HG03097 (cell line): Measurements from ENCODE around the gene CCDC157.
"Not testable (repeated sequence)": the region's sequence is repeated elsewhere in the genome, so short reads cannot be mapped to it uniquely, and the experiment has no call there.

Source experiments
- ATAC-seq: cut with Tn5 transposase; IDR thresholded peaks from one replicate; pipeline ENCODE4 v1.9.1; 2021; ENCODE audit not compliant: unreplicated experiment, low FRiP score

The CCDC157 gene

GRCh38 chr22:30325724-30326254 lies 31.0 kb upstream of the CCDC157 start:
- no peak for ATAC-seq

- ATAC-seq = peak; percentile 18
Observed at GRCh38 chr22:30326255-30326705, 30.5 kb upstream of the CCDC157 start.

- ATAC-seq = peak; percentile 70
Observed at GRCh38 chr22:30326706-30327362, 30.0 kb upstream of the CCDC157 start, which contains the start of gene TBC1D10A. Gene TBC1D10A, minus strand, starts transcription at chr22:30326941. Its CDS starts 60 bp downstream, at chr22:30326881.

- ATAC-seq = no peak
Observed at GRCh38 chr22:30327864-30328345, 28.9 kb upstream of the CCDC157 start.

- ATAC-seq = no peak
Observed at GRCh38 chr22:30328466-30329049, 28.2 kb upstream of the CCDC157 start.

GRCh38 chr22:30332551-30332950 lies 24.3 kb upstream of the CCDC157 start:
- no peak for ATAC-seq

GRCh38 chr22:30332994-30333706 lies 23.7 kb upstream of the CCDC157 start:
- ATAC-seq = no peak

GRCh38 chr22:30333707-30334087 lies 23.1 kb upstream of the CCDC157 start:
- no peak for ATAC-seq

GRCh38 chr22:30334646-30335045 lies 22.2 kb upstream of the CCDC157 start:
- no peak for ATAC-seq

- no peak for ATAC-seq
Observed at GRCh38 chr22:30335236-30335635, 21.6 kb upstream of the CCDC157 start.

- ATAC-seq = no peak
Observed at GRCh38 chr22:30336752-30337460, 19.9 kb upstream of the CCDC157 start.

GRCh38 chr22:30337461-30337778 lies 19.4 kb upstream of the CCDC157 start:
- ATAC-seq = no peak

GRCh38 chr22:30338341-30338740 lies 18.5 kb upstream of the CCDC157 start:
- not testable (repeated sequence) for ATAC-seq

GRCh38 chr22:30338802-30339201 lies 18.0 kb upstream of the CCDC157 start:
- ATAC-seq = no peak

- no peak for ATAC-seq
Observed at GRCh38 chr22:30340911-30341685, 15.7 kb upstream of the CCDC157 start.

- ATAC-seq = no peak
Observed at GRCh38 chr22:30344447-30345200, 12.2 kb upstream of the CCDC157 start.

GRCh38 chr22:30347255-30347892 lies 9.4 kb upstream of the CCDC157 start:
- ATAC-seq = no peak

GRCh38 chr22:30348404-30348803 lies 8.4 kb upstream of the CCDC157 start:
- ATAC-seq = no peak

GRCh38 chr22:30348809-30349208 lies 8.0 kb upstream of the CCDC157 start:
- no peak for ATAC-seq
